Activated B cell treated with CpG ODN at 0.5 μM for 24 hours (primary cell): ENCODE results near the gene GDPD2. TPM values are rescaled to one million over a fixed set of nuclear protein-coding genes. Genes with fewer than 3 reads are reported as not detected.

Experiments
- ATAC-seq: fragments of 200-7000 bp; cut with Tn5 transposase; one replicate; pipeline ENCODE4 v1.10.0; 2021; ENCODE audit warnings: low read depth, mild to moderate bottlenecking, moderate library complexity
- CTCF ChIA-PET: fragments of 350-600 bp; sonication (Branson Sonifier 250); formaldehyde crosslinking; loops from one replicate; lab custom pipeline; 2021; ENCODE audit warnings: antibody characterized with exemption; lab: Charles Lee
- POLR2A ChIA-PET: fragments of 350-600 bp; sonication (Branson Sonifier 250); formaldehyde crosslinking; loops from one replicate; lab custom pipeline; 2021; ENCODE audit warnings: antibody characterized with exemption; lab: Charles Lee
- DNase-seq: peaks from one replicate; pipeline ENCODE4 v3.0.0; 2022
- H3K27ac Mint-ChIP-seq: one replicate; pipeline ENCODE4 v1.8.0; 2020; ENCODE audit warnings: mixed read lengths
- H3K27me3 Mint-ChIP-seq: one replicate; pipeline ENCODE4 v1.8.0; 2021; ENCODE audit warnings: mixed read lengths
- H3K36me3 Mint-ChIP-seq: one replicate; pipeline ENCODE4 v1.8.0; 2021; ENCODE audit warnings: low read depth, mixed read lengths
- H3K4me1 Mint-ChIP-seq: one replicate; pipeline ENCODE4 v1.8.0; 2021; ENCODE audit warnings: mixed read lengths
- H3K4me3 Mint-ChIP-seq: one replicate; pipeline ENCODE4 v1.8.0; 2020; ENCODE audit warnings: mild to moderate bottlenecking, mixed read lengths
- H3K9me3 Mint-ChIP-seq: one replicate; pipeline ENCODE4 v1.8.0; 2020; ENCODE audit warnings: mixed read lengths
- CTCF ChIP-seq: fragments of 200-600 bp; IDR thresholded peaks from one replicate; pipeline ENCODE4 v1.8.0; 2022; ENCODE audit warnings: antibody characterized with exemption, mild to moderate bottlenecking
- intact Hi-C: fragments of 100-400 bp; cut with micrococcal nuclease; formaldehyde crosslinking; loops from one replicate; pipeline ENCODE4 v1.15.1; 2024
- total RNA-seq: library from RNA; stranded (reverse); gene quantifications from 2 replicates; pipeline ENCODE4 v1.2.3, GENCODE V29; 2022

GDPD2 gene
- total RNA-seq, 1 donor from 2014 or later, result not detected

GRCh38 chrX:70437011-70437410 is 13.9 kb downstream of the GDPD2 start:
- TF ChIP-seq CTCF, result no peak
- ATAC-seq, result no peak
- peaks cover 3% of the 10 kb centered on the region for H3K36me3 Mint-ChIP-seq
- no peak overlapping the region for H3K4me3 Mint-ChIP-seq
- POLR2A ChIA-PET, result no interaction called here
- H3K27ac Mint-ChIP-seq, result no peak overlapping the region
- no peak for DNase-seq
- intact Hi-C loops, result loop anchor here (10.0 kb wide), 1 partner anchor 102 kb away; no protein-coding TSS in a partner anchor
- CTCF ChIA-PET, result no interaction called here
- peaks cover 6% of the 10 kb centered on the region for H3K27me3 Mint-ChIP-seq
- H3K9me3 Mint-ChIP-seq, result no peaks in the 10 kb centered on the region
- peaks cover 14% of the 10 kb centered on the region for H3K4me1 Mint-ChIP-seq

- DNase-seq, result no peak
- TF ChIP-seq CTCF, result no peak
- POLR2A ChIA-PET, result no interaction called here
- CTCF ChIA-PET, result no interaction called here
- H3K4me1 Mint-ChIP-seq, result peaks cover 13% of the 10 kb centered on the region
- H3K27me3 Mint-ChIP-seq, result peaks cover 7% of the 10 kb centered on the region
- no peak overlapping the region for H3K27ac Mint-ChIP-seq
- no peak for ATAC-seq
- no peaks in the 10 kb centered on the region for H3K9me3 Mint-ChIP-seq
- peaks cover 3% of the 10 kb centered on the region for H3K36me3 Mint-ChIP-seq
- H3K4me3 Mint-ChIP-seq, result no peak overlapping the region
- intact Hi-C loops, result loop anchor here (10.0 kb wide), 1 partner anchor 103 kb away; no protein-coding TSS in a partner anchor
Measured at GRCh38 chrX:70437921-70438665, 15.0 kb downstream of the GDPD2 start.

GRCh38 chrX:70439016-70439415 is 15.9 kb downstream of the GDPD2 start:
- no peak overlapping the region for H3K27ac Mint-ChIP-seq
- peaks cover 7% of the 10 kb centered on the region for H3K4me1 Mint-ChIP-seq
- H3K9me3 Mint-ChIP-seq, result no peaks in the 10 kb centered on the region
- intact Hi-C loops, result loop anchor here (10.0 kb wide), 1 partner anchor 104 kb away; no protein-coding TSS in a partner anchor
- no peak for TF ChIP-seq CTCF
- H3K4me3 Mint-ChIP-seq, result no peak overlapping the region
- peaks cover 8% of the 10 kb centered on the region for H3K27me3 Mint-ChIP-seq
- ATAC-seq (no peak), DNase-seq (no peak)
- ChIA-PET POLR2A (no interaction called here), CTCF (no interaction called here)
- H3K36me3 Mint-ChIP-seq, result peaks cover under 1% of the 10 kb centered on the region

- no peaks in the 10 kb centered on the region for H3K36me3 Mint-ChIP-seq
- intact Hi-C loops, result no loop called here
- DNase-seq (no peak), ATAC-seq (no peak)
- no peak overlapping the region for H3K27ac Mint-ChIP-seq
- peaks cover 3% of the 10 kb centered on the region for H3K4me1 Mint-ChIP-seq
- H3K27me3 Mint-ChIP-seq, result peaks cover 14% of the 10 kb centered on the region
- no peaks in the 10 kb centered on the region for H3K9me3 Mint-ChIP-seq
- CTCF ChIA-PET, result no interaction called here
- POLR2A ChIA-PET, result no interaction called here
- TF ChIP-seq CTCF, result no peak
- H3K4me3 Mint-ChIP-seq, result no peak overlapping the region
Measured at GRCh38 chrX:70442224-70442623, 19.1 kb downstream of the GDPD2 start.

- TF ChIP-seq CTCF, result no peak
- Mint-ChIP-seq H3K36me3 (no peaks in the 10 kb centered on the region), H3K27me3 (peaks cover 14% of the 10 kb centered on the region), H3K4me1 (peaks cover 3% of the 10 kb centered on the region), H3K27ac (no peak within 1 kb of the TSS), H3K9me3 (no peaks in the 10 kb centered on the region), H3K4me3 (peak within 1 kb of the TSS; percentile 69)
- POLR2A ChIA-PET, result interaction anchor here (0.6 kb wide), 1 partner anchor 147 kb away, joined by 3 read pairs; no protein-coding TSS in a partner anchor
- intact Hi-C loops, result loop anchor here (1.0 kb wide), 1 partner anchor 10 kb away; no protein-coding TSS in a partner anchor
- peak; percentile 31 for ATAC-seq
- no peak for DNase-seq
- CTCF ChIA-PET, result no interaction called here
Measured at GRCh38 chrX:70444326-70444945, 21.3 kb downstream of the GDPD2 start, which contains the start of gene DLG3. Gene DLG3 (plus strand): TSS chrX:70444835. CDS start chrX:70445202, 367 bp downstream.
